HG03439 (cell line): ENCODE measurements around the gene PTPRQ.

Experiments
- ATAC-seq: cut with Tn5 transposase; IDR thresholded peaks from one replicate; pipeline ENCODE4 v1.9.1; 2021; ENCODE audit warnings: mild to moderate bottlenecking, moderate library complexity; ENCODE audit not compliant: unreplicated experiment

Gene PTPRQ

DNA sequence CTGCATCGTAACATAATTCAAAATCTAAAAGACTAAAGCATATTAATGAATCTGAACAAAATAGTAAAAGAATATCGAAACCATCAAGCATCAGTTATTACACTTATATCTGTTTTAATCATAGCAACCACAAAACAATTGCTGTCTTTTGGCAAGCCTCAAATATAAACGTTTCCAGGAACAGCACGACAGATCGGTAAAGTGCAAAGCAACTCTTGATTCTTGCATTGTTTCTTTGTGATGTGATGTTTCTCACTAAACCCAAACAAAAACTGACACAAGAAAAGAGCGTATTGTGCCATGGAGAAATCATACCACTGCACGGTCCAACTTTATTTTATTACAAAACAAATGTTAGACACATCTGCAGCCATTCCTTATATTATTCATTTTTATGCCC, 254.2 kb downstream of the PTPRQ start:
- ATAC-seq, result no peak

DNA sequence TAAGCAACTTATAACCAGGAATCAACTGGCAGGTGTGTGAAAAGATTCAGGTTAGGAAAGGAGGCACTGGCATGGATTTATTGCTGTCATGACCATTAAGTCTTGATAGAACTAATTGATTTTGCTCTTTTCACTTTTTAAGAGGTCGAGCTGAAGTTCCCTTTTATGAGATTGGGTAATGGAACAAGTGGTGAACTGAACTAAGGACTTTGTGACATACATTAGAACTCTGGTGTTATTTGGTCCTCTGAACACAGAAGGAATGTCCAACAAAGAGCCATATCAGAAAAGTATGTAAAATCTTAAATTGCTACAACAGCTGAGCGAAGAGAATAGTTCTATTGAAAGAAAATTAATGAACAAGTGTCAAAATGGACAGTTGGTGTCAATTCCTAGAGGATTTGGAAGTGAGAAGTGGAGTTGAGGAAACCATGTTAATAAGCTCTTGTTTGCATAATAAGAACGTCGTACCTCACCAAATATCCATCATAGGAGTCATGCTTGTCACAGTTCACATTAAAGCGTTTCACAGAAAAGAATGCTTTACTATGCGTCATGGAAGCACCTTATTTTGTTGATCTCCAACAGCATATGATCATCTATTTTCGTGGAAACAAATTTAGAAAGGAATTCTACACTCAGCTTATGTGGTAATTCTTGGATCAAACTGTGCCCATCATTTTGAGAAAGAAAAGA, 255.0 kb downstream of the PTPRQ start:
- no peak for ATAC-seq

GRCh38 chr12:80700327-80700726, 256.3 kb downstream of the PTPRQ start:
- ATAC-seq, result no peak

GRCh38 chr12:80701388-80701787, 257.4 kb downstream of the PTPRQ start:
- ATAC-seq, result no peak

DNA sequence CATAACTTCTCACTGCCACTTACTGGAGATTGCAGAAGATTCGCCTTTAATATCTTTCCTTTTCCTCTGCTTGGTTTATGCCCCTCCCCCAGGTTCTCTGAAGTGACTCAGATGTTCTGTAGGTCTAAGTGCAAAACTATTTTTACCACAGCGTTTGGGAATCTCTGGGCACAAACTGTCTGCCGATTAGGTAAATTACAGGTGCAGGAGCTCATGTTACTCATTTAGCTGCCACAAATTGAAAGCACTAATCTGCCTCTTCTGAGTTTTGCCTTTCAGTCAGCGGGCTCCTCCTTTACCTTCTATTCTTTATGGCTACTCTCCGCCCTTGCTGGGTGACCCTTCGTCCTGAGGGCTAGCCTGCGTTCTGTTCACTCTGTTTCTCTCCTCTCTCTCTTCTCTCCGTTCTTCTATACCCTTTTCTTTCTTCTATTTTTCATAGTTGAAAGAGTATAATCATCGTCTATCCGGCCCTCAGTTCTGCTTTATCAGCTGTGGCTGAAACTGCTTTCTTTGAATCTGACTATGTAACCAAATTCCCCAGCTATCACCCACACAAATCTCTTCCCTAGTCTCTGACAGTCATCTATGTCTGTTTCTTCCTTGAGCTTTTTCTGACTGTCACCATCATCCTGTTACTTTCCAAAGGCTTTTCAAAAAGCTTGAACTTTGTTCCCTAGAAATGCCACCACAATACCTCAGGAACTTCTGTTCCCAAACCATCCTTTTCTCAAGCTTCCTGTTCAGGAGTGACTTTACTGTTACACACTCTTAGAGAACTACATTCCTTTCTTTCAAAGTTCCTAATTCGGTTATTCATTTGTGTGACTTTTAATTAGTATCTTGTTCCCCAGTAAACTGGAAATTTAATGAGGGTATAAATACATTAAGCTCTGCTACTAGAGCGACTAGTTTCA, 259.1 kb downstream of the PTPRQ start:
- peak; percentile 80 for ATAC-seq

DNA sequence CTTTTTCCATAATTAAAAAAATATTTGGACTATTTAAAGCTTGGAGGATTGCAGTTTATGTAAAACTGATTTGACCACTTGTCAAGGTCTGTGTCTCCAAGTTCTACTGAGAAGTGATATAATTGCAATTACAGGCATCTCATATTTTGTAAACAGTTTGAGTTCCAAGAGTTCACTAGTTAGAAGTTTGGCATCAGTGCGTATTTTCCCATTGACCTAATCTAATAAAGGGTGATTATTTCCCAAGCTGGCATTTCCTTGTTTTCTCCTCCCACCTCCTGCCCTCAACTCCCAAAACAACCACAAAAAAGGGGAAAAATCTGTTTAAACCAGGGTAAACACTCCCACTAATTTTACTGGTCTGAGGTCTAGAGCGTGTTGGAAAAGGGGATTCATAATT, 260.4 kb downstream of the PTPRQ start:
- ATAC-seq, result no peak

- ATAC-seq, result no peak
Observed at GRCh38 chr12:80707126-80707829, 263.2 kb downstream of the PTPRQ start, which contains the start of gene MYF6. MYF6 (plus strand) TSS chr12:80707634; CDS start chr12:80707720, 86 bp downstream.

GRCh38 chr12:80707830-80708258, 263.8 kb downstream of the PTPRQ start:
- no peak for ATAC-seq

DNA sequence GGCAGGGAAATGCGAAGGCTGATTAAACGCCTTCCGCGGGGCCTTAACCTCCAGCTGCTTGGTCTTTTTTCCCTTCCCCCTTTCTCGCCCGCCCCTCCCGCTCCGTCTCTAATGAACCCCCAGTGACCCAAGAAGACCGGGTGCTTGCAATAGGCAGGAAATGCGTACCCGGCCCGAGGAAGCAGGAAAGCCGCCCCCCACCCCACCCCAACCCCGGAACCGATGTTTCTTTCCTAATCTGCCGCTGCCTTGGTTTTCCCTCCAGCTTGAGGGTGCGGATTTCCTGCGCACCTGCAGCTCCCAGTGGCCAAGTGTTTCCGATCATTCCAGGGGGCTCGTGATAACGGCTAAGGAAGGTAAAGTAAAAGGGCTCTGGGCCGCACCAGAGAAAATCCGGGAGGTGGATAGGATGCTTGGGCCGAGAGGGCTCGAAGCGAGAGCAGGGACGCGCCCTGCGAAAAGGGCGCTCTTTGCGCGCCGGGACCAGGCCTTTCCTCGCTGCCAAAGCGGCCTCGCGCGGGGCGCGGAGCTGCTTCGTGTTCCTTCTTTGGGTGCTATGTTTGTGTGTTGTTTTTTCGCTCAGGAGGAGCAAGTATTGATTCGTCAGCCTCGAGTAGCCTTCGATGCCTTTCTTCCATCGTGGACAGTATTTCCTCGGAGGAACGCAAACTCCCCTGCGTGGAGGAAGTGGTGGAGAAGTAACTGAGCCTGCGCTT, 264.4 kb downstream of the PTPRQ start:
- no peak for ATAC-seq

- no peak for ATAC-seq
Observed at GRCh38 chr12:80708975-80709328, 264.9 kb downstream of the PTPRQ start.

DNA sequence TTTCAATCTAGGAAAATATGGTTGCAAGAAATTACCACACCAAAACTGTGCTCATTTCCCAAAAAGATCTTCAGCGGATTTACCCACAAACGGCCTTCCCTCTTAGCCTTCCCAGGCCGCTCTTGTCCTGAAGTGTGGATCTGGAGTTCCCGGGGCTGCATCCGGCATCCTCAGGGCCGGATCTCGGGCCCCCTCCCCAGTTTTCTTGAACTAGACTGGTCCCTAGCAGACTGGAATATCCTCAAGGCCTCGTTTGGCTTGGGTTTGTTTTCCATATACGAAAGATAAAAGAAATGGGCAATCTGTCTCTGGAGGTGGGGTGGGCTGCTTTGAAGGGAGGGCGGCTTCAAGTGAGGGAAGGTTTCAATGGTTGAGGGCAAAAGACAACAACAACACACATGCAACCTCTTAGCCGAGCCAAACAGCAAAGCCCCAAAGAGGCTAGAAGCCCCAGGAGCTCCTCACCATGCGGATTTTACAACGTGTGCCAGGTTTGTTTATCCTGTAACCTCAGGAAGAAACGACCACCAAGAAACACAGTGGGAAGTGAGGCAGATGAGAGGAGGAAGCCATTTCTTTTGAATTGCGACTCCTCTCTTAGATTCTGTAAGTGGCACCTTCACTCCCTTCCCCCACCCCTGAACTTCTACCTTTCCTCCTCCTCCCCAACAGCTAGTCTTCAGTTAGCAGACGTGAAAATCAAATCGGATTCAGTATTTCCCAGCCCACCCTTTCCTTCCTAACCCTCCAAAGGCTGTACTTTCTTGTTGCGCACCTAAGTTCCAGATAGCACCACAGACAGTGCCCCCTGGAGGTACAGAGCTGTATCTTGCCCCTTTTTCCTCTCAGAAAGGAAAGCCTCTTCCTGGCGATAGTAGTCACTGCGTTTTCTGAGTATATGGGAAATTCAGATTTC, 266.0 kb downstream of the PTPRQ start:
- no peak for ATAC-seq

- no peak for ATAC-seq
Observed at GRCh38 chr12:80710727-80711449, 266.9 kb downstream of the PTPRQ start.

DNA sequence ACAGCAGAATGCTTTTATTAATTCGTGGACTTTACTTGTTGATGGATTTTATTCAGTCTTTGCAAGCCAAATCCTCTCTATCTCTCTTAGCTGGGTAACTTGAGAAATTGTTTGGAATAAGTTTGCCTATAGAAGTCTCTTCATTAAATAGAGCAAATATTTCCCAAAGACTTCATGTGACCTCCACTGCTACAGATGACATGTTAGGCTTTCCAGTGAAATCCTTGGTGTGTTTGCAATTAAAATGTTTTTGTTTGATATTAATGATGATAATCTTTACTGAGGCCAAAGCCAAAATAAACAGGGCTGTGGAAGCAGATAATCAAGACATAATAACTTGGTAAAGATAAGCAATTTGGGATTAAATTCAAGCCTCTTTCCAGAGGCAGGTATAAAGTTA, 267.8 kb downstream of the PTPRQ start:
- ATAC-seq, result no peak

DNA sequence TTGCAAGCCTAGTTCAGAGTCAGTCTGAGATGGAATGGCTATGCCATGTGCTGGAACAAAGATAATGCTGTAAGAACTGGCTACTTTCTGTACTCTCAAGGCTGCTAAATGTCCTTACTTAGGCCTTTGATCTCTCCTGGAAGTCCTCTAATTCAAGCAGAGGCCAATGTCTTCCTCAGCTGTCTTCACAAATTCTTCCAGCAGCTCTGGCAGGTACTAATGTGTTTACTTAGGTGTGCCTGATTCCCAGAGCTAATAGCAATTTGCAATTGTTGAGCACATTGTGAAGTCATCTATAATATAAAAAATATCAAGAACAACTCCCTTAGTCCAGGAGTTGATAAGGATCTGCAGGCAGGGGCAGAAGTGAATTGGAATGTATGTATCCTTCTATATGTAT, 268.8 kb downstream of the PTPRQ start:
- ATAC-seq, result no peak

- no peak for ATAC-seq
Observed at GRCh38 chr12:80713419-80713818, 269.4 kb downstream of the PTPRQ start.

DNA sequence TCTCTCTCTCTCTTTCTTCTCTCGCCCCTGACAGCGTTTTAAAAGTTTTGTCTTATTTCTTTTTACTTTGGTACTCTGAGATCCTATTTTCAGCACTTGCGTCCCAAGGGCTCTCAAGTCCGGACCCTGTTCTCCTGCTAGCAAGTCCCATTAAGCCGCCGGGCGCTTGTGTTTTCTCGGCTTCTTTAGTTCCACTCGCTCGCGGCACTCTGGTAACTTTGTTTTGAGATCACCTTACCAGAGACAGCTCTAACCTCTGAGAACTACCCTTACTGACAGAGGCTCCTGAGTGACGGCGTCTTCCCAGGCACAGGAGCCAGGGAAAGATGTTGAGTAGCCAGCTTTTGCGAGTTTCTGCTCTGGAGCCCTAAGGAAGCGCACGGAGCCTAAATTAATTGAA, 270.0 kb downstream of the PTPRQ start:
- ATAC-seq, result no peak

DNA sequence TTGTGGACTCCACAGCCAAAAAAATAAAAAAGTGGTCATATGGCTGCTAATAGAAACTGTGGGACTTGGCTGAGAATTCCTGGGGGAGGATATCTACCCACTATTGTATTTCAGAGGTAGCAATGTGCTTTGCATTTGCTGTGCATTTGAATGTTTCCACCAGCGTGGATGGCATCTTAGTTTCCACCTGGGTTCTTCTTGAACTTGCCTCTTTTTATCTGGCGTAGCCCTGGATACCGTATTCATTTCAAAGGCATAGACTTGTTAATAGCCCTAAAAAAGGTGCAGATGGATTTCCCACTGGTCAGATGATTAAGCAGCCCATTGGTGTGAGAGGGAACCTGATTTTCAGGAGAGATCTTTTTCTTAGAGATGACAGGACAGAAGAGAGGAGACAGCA, 270.8 kb downstream of the PTPRQ start:
- ATAC-seq, result no peak

- ATAC-seq, result no peak
Observed at GRCh38 chr12:80715713-80716249, 271.7 kb downstream of the PTPRQ start.
